NCI-H2107 (cell line): ENCODE measurements around the gene EDN1.
A peak's percentile ranks its signal among the peaks of the same experiment; 100 is the strongest.

Source experiments
- DNase-seq: peaks from one replicate; lab custom pipeline; 2025; lab: John Stamatoyannopoulos, UW

The EDN1 gene

GRCh38 chr6:12289933-12290820 is at the start of gene EDN1:
EDN1 (plus strand) TSS chr6:12290361; CDS start chr6:12290630, 269 bp downstream.
- peak; percentile 6 for DNase-seq

- no peak for DNase-seq
Measured at GRCh38 chr6:12241493-12242175, 48.5 kb upstream of the EDN1 start.

- DNase-seq: no peak
Measured at GRCh38 chr6:12243169-12243568, 47.0 kb upstream of the EDN1 start.

- DNase-seq: no peak
Measured at GRCh38 chr6:12245360-12245759, 44.8 kb upstream of the EDN1 start.

GRCh38 chr6:12245763-12246718 is 44.1 kb upstream of the EDN1 start:
- DNase-seq: no peak

- DNase-seq: no peak
Measured at GRCh38 chr6:12246900-12247299, 43.3 kb upstream of the EDN1 start.

- DNase-seq: no peak
Measured at GRCh38 chr6:12249541-12250382, 40.4 kb upstream of the EDN1 start.

- no peak for DNase-seq
Measured at GRCh38 chr6:12250383-12250770, 39.8 kb upstream of the EDN1 start.

GRCh38 chr6:12254210-12254609 is 36.0 kb upstream of the EDN1 start:
- DNase-seq: no peak

- no peak for DNase-seq
Measured at GRCh38 chr6:12258191-12258590, 32.0 kb upstream of the EDN1 start.

GRCh38 chr6:12258591-12259075 is 31.5 kb upstream of the EDN1 start:
- no peak for DNase-seq

- DNase-seq: no peak
Measured at GRCh38 chr6:12260458-12261093, 29.6 kb upstream of the EDN1 start.

GRCh38 chr6:12261502-12261901 is 28.7 kb upstream of the EDN1 start:
- no peak for DNase-seq

- no peak for DNase-seq
Measured at GRCh38 chr6:12262236-12263061, 27.7 kb upstream of the EDN1 start.

GRCh38 chr6:12263403-12263802 is 26.8 kb upstream of the EDN1 start:
- DNase-seq: no peak

- no peak for DNase-seq
Measured at GRCh38 chr6:12264671-12265070, 25.5 kb upstream of the EDN1 start.

- no peak for DNase-seq
Measured at GRCh38 chr6:12265296-12265695, 24.9 kb upstream of the EDN1 start.

- no peak for DNase-seq
Measured at GRCh38 chr6:12265791-12266190, 24.4 kb upstream of the EDN1 start.

- DNase-seq: no peak
Measured at GRCh38 chr6:12266571-12266970, 23.6 kb upstream of the EDN1 start.

- DNase-seq: no peak
Measured at GRCh38 chr6:12269110-12269509, 21.1 kb upstream of the EDN1 start.
